Kidney epithelial cell (primary cell): Measurements from ENCODE around the gene STIMATE. TPM values are rescaled to one million over a fixed set of nuclear protein-coding genes. Genes with fewer than 3 reads are reported as not detected.

Experiments used
- DNase-seq: peaks from one replicate; pipeline ENCODE4 v3.0.0-alpha.2; 2010; ENCODE audit warnings: low read depth
- H3K27me3 ChIP-seq: 2 replicates; pipeline ENCODE4 v1.6.0; 2011; ENCODE audit warnings: low read length; ENCODE audit not compliant: control insufficient read depth, insufficient read depth
- H3K36me3 ChIP-seq: 2 replicates; pipeline ENCODE4 v1.5.1; 2011; ENCODE audit warnings: low read length; ENCODE audit not compliant: control insufficient read depth, insufficient read depth
- H3K4me3 ChIP-seq: 2 replicates; pipeline ENCODE4 v1.5.1; 2011; ENCODE audit warnings: low read depth, mild to moderate bottlenecking, control low read depth, low read length
- CTCF ChIP-seq: IDR thresholded peaks from 2 replicates; pipeline ENCODE4 v1.5.1; 2011; ENCODE audit warnings: mild to moderate bottlenecking, moderate library complexity, low read length, control low read depth, inconsistent platforms; ENCODE audit not compliant: insufficient read depth, poor library complexity, severe bottlenecking
- total RNA-seq: library from RNA; depleted of rRNA; stranded (reverse); fragments of >200 nt; gene quantifications from 2 replicates; pipeline ENCODE4 v1.2.3, GENCODE V29; 2015

Gene STIMATE
- total RNA-seq, 1 donor from 2014 or later = 15.2 TPM

- Histone ChIP-seq H3K4me3 (no peak overlapping the region), H3K36me3 (no peaks in the 10 kb centered on the region), H3K27me3 (no peaks in the 10 kb centered on the region)
- no peak for DNase-seq
- TF ChIP-seq CTCF = no peak
Measured at GRCh38 chr3:52801839-52802238, 95.5 kb downstream of the STIMATE start.

- Histone ChIP-seq H3K36me3 (no peaks in the 10 kb centered on the region), H3K27me3 (no peaks in the 10 kb centered on the region), H3K4me3 (no peak overlapping the region)
- no peak for TF ChIP-seq CTCF
- no peak for DNase-seq
Measured at GRCh38 chr3:52800079-52800478, 97.3 kb downstream of the STIMATE start.

DNA sequence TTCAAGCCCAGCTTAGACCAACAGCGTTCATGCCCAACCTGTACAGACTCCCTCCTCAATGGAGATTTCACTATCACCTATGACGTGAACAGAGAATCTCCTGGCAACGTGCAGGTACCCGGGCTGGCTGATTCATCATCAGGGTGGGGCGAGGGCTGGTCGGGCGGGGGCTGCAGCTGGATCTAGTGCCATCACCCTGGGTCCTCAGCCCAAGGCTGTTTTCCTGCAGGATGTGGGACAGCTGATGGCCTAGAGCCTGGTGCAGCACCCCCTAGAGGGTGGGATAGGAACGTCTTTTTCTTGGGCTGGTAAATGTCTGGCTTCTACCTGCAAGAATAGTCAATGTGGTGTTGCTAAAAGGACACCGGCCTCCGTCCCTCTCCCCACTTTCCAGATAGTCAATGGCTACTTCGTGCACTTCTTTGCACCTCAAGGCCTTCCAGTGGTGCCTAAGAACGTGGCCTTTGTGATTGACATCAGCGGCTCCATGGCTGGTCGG, 98.3 kb downstream of the STIMATE start:
- TF ChIP-seq CTCF = peak; percentile 56
- DNase-seq = no peak
- Histone ChIP-seq H3K27me3 (no peaks in the 10 kb centered on the region), H3K4me3 (no peak overlapping the region), H3K36me3 (no peaks in the 10 kb centered on the region)

GRCh38 chr3:52798376-52798977, 98.9 kb downstream of the STIMATE start:
- TF ChIP-seq CTCF = no peak
- Histone ChIP-seq H3K36me3 (no peaks in the 10 kb centered on the region), H3K4me3 (no peak overlapping the region), H3K27me3 (no peaks in the 10 kb centered on the region)
- no peak for DNase-seq

DNA sequence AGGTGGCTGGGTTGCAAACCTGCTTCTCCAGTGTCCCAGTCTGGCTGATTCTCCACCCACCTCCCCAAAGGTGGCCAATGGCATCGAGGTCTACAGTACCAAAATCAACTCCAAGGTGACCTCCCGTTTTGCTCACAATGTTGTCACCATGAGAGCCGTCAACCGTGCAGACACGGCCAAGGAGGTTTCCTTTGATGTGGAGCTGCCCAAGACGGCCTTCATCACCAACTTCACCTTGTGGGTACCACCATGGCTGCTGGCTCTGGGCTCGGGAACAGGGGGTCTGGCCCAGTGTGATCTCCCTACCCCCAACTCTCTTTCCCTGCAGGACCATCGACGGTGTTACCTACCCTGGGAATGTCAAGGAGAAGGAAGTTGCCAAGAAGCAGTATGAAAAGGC, 100.9 kb downstream of the STIMATE start:
- no peak overlapping the region for H3K4me3 ChIP-seq
- no peak for TF ChIP-seq CTCF
- H3K36me3 ChIP-seq = no peaks in the 10 kb centered on the region
- no peaks in the 10 kb centered on the region for H3K27me3 ChIP-seq
- no peak for DNase-seq

DNA sequence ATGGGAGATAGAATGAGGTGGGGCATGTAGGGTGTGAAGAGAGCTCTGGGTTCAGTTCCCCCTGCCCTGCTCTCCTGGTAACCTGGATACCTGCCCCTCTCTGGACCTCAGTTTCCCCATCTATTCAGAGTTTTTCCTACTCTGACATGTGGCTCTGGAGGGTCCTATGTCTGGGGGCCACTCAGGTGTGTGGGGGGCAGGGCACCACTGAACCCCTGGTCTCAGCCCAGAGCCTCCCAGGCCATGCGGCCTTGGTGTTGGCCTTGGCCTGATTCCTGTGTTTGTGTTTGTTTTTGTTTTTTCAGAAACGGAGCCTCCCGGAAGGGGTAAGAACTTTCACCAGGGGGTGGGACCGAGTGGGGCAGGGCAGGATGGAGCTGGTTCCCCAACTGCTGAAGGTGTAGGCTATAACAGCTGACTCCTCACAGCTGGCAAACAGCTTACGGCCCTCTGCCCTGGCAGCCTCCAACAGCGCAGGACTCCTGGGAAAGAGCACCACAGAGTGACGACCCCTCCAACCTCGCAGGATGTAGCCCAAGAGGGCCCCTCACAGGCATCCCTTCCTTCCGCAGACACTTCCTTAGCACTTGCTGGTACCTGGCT, 101.9 kb downstream of the STIMATE start:
- no peak for DNase-seq
- Histone ChIP-seq H3K4me3 (no peak overlapping the region), H3K36me3 (no peaks in the 10 kb centered on the region), H3K27me3 (no peaks in the 10 kb centered on the region)
- no peak for TF ChIP-seq CTCF
